ENCODE results near the gene ODAM. TPM values are rescaled to one million over a fixed set of nuclear protein-coding genes. Genes with fewer than 3 reads are reported as not detected.

Gene ODAM
- total RNA-seq, 1 donor: not detected

DNA sequence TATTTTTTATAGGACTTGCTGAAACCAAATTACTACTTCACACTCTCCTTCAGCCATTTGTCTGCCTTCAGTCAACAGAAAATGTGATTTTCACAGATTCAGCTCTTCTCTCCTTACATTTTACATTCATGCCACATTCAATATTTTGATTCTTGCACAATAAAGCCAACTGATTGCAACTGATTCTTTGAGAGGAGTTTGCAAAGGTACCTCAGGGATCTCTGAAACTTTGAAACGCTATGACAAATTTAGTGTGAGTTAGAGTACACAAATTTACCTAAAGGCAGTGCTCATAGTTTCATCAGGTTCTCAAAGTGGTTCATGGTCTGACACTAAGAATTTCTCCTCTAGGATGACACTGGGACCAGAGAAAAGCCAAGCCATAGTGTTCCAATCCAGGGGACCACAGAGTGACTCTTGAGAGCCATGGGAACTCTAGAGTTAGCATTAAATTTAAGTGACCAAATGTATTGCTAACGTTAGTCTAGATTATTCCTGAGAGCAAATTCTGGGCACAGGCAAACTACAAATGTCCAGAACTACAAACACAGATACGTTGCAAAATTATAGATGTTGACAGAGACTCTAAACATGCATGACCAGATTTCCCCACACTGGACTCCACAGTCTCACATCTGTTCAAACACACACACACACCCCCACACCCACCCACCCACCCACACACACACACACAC is 55.9 kb downstream of the ODAM start:
- DNase-seq (ENCODE audit: low read depth): no peak
- TF ChIP-seq, protein P1, sequence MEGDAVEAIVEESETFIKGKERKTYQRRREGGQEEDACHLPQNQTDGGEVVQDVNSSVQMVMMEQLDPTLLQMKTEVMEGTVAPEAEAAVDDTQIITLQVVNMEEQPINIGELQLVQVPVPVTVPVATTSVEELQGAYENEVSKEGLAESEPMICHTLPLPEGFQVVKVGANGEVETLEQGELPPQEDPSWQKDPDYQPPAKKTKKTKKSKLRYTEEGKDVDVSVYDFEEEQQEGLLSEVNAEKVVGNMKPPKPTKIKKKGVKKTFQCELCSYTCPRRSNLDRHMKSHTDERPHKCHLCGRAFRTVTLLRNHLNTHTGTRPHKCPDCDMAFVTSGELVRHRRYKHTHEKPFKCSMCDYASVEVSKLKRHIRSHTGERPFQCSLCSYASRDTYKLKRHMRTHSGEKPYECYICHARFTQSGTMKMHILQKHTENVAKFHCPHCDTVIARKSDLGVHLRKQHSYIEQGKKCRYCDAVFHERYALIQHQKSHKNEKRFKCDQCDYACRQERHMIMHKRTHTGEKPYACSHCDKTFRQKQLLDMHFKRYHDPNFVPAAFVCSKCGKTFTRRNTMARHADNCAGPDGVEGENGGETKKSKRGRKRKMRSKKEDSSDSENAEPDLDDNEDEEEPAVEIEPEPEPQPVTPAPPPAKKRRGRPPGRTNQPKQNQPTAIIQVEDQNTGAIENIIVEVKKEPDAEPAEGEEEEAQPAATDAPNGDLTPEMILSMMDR (IDR thresholded peaks at IDR 0.05; ENCODE audit: insufficient read depth, low read depth, low read length): no peak
- H3K4me3 ChIP-seq (ENCODE audit: low read depth, low read length): no peak overlapping the region

DNA sequence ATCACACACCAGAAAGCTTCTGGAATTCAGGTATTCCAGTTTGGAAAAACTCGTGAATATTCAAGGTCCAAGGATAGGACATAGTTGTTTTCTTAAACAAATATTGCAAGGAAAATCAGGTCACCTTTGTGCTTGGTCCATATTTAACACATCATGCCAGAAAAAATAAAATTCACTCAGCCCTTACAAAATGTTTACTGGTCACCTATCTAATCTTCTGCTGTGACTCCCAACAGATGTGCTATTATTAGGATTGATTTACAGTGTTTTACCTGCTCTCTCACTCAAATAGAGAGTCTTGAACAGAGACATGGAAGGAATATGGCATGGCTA is 56.4 kb downstream of the ODAM start:
- TF ChIP-seq, protein P1 (IDR thresholded peaks at IDR 0.05; ENCODE audit: insufficient read depth, low read depth, low read length): no peak
- DNase-seq (ENCODE audit: low read depth): no peak
- no peak overlapping the region for H3K4me3 ChIP-seq (ENCODE audit: low read depth, low read length)

Other genes starting within 250 kb of the ODAM start
- gene CSN2, start 230.0 kb upstream of the ODAM start, total RNA-seq: not detected in 2 replicates
- not detected in 2 replicates for gene STATH, start 199.8 kb upstream of the ODAM start, total RNA-seq
- not detected in 2 replicates for gene HTN3, start 167.3 kb upstream of the ODAM start, total RNA-seq
- gene HTN1, start 145.3 kb upstream of the ODAM start, total RNA-seq: under 0.01 TPM in 1 of 2 replicates, not detected in the other
- gene PRR27, start 41.5 kb upstream of the ODAM start, total RNA-seq: not detected in 2 replicates
- not detected in 2 replicates for gene FDCSP, start 30.4 kb downstream of the ODAM start, total RNA-seq
- gene CSN3, start 46.9 kb downstream of the ODAM start, total RNA-seq: not detected in 2 replicates
- gene CABS1, start 139.3 kb downstream of the ODAM start, total RNA-seq: not detected in 2 replicates
- gene SMR3A, start 165.0 kb downstream of the ODAM start, total RNA-seq: not detected in 2 replicates
- not detected in 2 replicates for gene SMR3B, start 187.4 kb downstream of the ODAM start, total RNA-seq
- not detected in 2 replicates for gene OPRPN, start 202.2 kb downstream of the ODAM start, total RNA-seq